ENCODE results near the gene STX8.

DNA sequence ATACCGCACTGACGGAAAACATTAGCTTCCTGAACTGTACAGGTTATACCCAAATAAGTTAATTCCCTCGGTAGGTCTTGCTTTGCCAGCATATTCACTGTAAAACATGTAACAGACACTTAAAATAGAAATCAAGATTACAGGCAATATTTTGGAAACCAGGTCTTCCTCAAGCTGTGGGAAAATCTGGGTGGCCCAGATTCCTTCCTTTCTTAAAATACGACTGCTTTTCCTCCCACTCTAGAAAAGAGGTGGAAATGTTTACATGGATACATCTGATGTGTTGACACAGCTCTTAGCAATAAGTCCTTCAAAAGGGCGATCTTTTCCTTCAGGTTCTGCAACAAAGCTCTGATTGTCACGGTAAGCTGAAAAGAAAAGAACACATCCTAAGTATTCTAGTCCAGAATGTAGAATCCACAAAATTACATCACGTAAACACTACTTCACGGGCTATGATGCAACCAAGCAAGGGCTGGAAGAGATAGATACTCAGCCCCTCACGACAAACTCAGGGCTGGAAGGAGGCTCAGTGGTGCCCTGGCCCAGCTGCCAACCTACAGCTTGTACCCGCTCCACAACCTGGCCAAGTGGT lies 18.4 kb downstream of the STX8 start:
- no peak for TF ChIP-seq GABPA (IDR thresholded peaks at IDR 0.05 in 1 of 2, conservative IDR thresholded peaks at IDR 0.05 in 1 of 2)
- TF ChIP-seq, protein P1, sequence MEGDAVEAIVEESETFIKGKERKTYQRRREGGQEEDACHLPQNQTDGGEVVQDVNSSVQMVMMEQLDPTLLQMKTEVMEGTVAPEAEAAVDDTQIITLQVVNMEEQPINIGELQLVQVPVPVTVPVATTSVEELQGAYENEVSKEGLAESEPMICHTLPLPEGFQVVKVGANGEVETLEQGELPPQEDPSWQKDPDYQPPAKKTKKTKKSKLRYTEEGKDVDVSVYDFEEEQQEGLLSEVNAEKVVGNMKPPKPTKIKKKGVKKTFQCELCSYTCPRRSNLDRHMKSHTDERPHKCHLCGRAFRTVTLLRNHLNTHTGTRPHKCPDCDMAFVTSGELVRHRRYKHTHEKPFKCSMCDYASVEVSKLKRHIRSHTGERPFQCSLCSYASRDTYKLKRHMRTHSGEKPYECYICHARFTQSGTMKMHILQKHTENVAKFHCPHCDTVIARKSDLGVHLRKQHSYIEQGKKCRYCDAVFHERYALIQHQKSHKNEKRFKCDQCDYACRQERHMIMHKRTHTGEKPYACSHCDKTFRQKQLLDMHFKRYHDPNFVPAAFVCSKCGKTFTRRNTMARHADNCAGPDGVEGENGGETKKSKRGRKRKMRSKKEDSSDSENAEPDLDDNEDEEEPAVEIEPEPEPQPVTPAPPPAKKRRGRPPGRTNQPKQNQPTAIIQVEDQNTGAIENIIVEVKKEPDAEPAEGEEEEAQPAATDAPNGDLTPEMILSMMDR (IDR thresholded peaks at IDR 0.05; ENCODE audit: low read depth, low read length, missing input control), result no peak
- no peak for TF ChIP-seq FOXA2 (IDR thresholded peaks at IDR 0.05)
- TF ChIP-seq TAF1 (conservative IDR thresholded peaks at IDR 0.05), result no peak
- TF ChIP-seq, protein P2, sequence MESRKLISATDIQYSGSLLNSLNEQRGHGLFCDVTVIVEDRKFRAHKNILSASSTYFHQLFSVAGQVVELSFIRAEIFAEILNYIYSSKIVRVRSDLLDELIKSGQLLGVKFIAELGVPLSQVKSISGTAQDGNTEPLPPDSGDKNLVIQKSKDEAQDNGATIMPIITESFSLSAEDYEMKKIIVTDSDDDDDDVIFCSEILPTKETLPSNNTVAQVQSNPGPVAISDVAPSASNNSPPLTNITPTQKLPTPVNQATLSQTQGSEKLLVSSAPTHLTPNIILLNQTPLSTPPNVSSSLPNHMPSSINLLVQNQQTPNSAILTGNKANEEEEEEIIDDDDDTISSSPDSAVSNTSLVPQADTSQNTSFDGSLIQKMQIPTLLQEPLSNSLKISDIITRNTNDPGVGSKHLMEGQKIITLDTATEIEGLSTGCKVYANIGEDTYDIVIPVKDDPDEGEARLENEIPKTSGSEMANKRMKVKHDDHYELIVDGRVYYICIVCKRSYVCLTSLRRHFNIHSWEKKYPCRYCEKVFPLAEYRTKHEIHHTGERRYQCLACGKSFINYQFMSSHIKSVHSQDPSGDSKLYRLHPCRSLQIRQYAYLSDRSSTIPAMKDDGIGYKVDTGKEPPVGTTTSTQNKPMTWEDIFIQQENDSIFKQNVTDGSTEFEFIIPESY (IDR thresholded peaks at IDR 0.05), result no peak
- no peak for TF ChIP-seq FOXA1 (IDR thresholded peaks at IDR 0.05)

Data from liver (tissue), 3 donors.